ENCODE data around the gene RAP1GAP2.

DNA sequence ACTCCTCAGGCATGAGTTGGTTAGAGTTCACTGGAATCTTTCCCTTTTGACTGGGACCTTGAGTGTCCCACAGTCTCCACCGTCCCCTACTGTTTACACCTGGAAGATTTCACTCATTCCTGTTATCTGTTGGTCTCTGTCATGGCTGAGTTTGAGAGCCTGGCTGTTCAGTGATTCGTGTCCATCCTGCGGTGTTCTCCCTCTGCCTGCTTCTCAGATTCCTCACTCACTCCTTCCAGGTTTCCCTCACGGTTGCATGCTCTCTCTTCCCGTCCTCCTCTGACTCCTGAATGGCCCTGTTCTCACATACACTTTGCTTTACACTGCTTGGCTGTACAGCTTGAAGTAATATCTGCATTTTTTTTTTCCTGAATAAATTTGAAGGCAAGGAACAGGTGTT lies 242.7 kb downstream of the RAP1GAP2 start:
- TF ChIP-seq, protein P1, sequence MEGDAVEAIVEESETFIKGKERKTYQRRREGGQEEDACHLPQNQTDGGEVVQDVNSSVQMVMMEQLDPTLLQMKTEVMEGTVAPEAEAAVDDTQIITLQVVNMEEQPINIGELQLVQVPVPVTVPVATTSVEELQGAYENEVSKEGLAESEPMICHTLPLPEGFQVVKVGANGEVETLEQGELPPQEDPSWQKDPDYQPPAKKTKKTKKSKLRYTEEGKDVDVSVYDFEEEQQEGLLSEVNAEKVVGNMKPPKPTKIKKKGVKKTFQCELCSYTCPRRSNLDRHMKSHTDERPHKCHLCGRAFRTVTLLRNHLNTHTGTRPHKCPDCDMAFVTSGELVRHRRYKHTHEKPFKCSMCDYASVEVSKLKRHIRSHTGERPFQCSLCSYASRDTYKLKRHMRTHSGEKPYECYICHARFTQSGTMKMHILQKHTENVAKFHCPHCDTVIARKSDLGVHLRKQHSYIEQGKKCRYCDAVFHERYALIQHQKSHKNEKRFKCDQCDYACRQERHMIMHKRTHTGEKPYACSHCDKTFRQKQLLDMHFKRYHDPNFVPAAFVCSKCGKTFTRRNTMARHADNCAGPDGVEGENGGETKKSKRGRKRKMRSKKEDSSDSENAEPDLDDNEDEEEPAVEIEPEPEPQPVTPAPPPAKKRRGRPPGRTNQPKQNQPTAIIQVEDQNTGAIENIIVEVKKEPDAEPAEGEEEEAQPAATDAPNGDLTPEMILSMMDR (IDR thresholded peaks at IDR 0.05; ENCODE audit: low read length), result no peak
- no peak for TF ChIP-seq EZH2phosphoT487 (IDR thresholded peaks at IDR 0.05; ENCODE audit: low read length)
- TF ChIP-seq EZH2 (optimal IDR thresholded peaks at IDR 0.05; ENCODE audit: low read depth, low read length), result no peak

All from MM.1S (cell line).